ENCODE measurements around the gene CCDC117.

DNA sequence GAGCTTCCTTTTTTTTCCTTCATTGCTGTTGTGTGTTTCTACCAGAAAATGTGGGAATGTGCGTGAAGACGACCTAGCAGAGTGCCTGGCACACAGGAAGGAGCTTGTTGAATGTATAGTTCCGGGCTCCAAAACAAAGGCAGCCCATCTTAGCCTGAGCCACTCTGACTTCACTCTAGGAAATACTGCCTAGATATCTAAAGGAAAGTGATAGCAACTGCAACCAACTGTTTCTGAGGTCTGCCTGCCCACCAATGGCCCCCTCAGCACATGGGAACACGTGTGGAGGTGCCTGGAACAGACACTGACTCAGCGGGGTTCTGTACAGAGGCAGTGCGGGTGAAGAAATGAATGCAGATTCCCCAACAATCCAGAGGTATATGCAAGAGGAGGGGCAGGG, 42.6 kb downstream of the CCDC117 start:
- TF ChIP-seq POLR2A (IDR thresholded peaks at IDR 0.05; ENCODE audit: low read depth, low read length) (no peak), POLR2AphosphoS5 (IDR thresholded peaks at IDR 0.05; ENCODE audit: low read depth, low read length) (no peak)

Measured in GM12892 (cell line).